Liver (tissue), 9 donors: ENCODE measurements around the gene USP38. TPM values are rescaled to one million over a fixed set of nuclear protein-coding genes. Genes with fewer than 3 reads are reported as not detected.
A peak's percentile ranks its signal among the peaks of the same experiment; 100 is the strongest.

Experiments
- DNase-seq: peaks from one replicate; pipeline ENCODE4 v3.0.0-alpha.2; 2017; ENCODE audit warnings: low spot score
- H3K27ac ChIP-seq, 2 donors: one replicate each; pipeline ENCODE4 v1.7.0; 2013; ENCODE audit warnings: inconsistent platforms in 2 of 2, low read length in 2 of 2, control low read depth in 1 of 2, low read depth in 1 of 2, mild to moderate bottlenecking in 1 of 2
- H3K27me3 ChIP-seq, 4 donors: one replicate each; pipeline versions ENCODE4 v1.6.1 to v1.7.0; 2013; ENCODE audit warnings: low read length in 3 of 4, inconsistent platforms in 1 of 4, mild to moderate bottlenecking in 1 of 4, moderate library complexity in 1 of 4; ENCODE audit not compliant: control insufficient read depth in 4 of 4, insufficient read depth in 4 of 4
- H3K36me3 ChIP-seq, 4 donors: one replicate each; pipeline versions ENCODE4 v1.6.1 to v1.7.0; 2013; ENCODE audit warnings: low read length in 3 of 4, mild to moderate bottlenecking in 3 of 4, low read depth in 1 of 4, moderate library complexity in 1 of 4; ENCODE audit not compliant: control insufficient read depth in 4 of 4, insufficient read depth in 3 of 4
- H3K4me1 ChIP-seq, 4 donors: one replicate each; pipeline versions ENCODE4 v1.6.1 to v1.7.0; 2013; ENCODE audit warnings: low read length in 3 of 4, mild to moderate bottlenecking in 3 of 4, moderate library complexity in 1 of 4; ENCODE audit not compliant: control insufficient read depth in 4 of 4, insufficient read depth in 4 of 4
- H3K4me3 ChIP-seq, 3 donors: one replicate each; pipeline versions ENCODE4 v1.6.1 to v1.7.0; 2013; ENCODE audit warnings: low read length in 3 of 3, control low read depth in 1 of 3, low read depth in 1 of 3, mild to moderate bottlenecking in 1 of 3
- H3K9ac ChIP-seq, 2 donors: one replicate each; pipeline ENCODE4 v1.7.0; 2013; ENCODE audit warnings: low read length in 2 of 2, mild to moderate bottlenecking in 2 of 2, moderate library complexity in 2 of 2, control low read depth in 1 of 2, low read depth in 1 of 2
- H3K9me3 ChIP-seq, 4 donors: one replicate each; pipeline versions ENCODE4 v1.6.1 to v1.7.0; 2013; ENCODE audit warnings: low read length in 3 of 4; ENCODE audit not compliant: control insufficient read depth in 4 of 4
- ATF3 ChIP-seq: IDR thresholded peaks from 2 replicates; pipeline ENCODE4 v1.6.1; 2016; ENCODE audit warnings: antibody characterized with exemption
- CTCF ChIP-seq: fragments of 150-350 bp; IDR thresholded peaks from 2 replicates; pipeline ENCODE4 v1.5.1; 2017; ENCODE audit warnings: improper control_type of control experiment, low read depth, low read length; ENCODE audit not compliant: missing input control
- EGR1 ChIP-seq, 2 donors: IDR thresholded peaks; 2 replicates each; pipeline ENCODE4 v1.6.1; 2016 to 2018; ENCODE audit warnings: antibody characterized with exemption in 2 of 2, low read depth in 2 of 2
- FOXA1 ChIP-seq: IDR thresholded peaks from 2 replicates; pipeline ENCODE4 v1.6.1; 2016; ENCODE audit warnings: antibody characterized with exemption
- FOXA2 ChIP-seq: IDR thresholded peaks from 2 replicates; pipeline ENCODE4 v1.6.1; 2016; ENCODE audit warnings: antibody characterized with exemption
- GABPA ChIP-seq, 2 donors: IDR thresholded peaks in 1 of 2; conservative IDR thresholded peaks in 1 of 2; 2 replicates each; pipeline ENCODE4 v1.6.1; 2016; ENCODE audit warnings: antibody characterized with exemption in 2 of 2, mild to moderate bottlenecking in 1 of 2, moderate library complexity in 1 of 2
- HNF4A ChIP-seq, 2 donors: conservative IDR thresholded peaks; 2 replicates each; pipeline ENCODE4 v1.6.1; 2016; ENCODE audit warnings: antibody characterized with exemption in 2 of 2, mild to moderate bottlenecking in 2 of 2
- HNF4G ChIP-seq: IDR thresholded peaks from 2 replicates; pipeline ENCODE4 v1.6.1; 2016; ENCODE audit warnings: antibody characterized with exemption
- JUND ChIP-seq, 2 donors: IDR thresholded peaks; 2 replicates each; pipeline ENCODE4 v1.6.1; 2016; ENCODE audit warnings: antibody characterized with exemption in 2 of 2
- NR2F2 ChIP-seq: IDR thresholded peaks from 2 replicates; pipeline ENCODE4 v1.6.1; 2016; ENCODE audit warnings: antibody characterized with exemption
- RAD21 ChIP-seq, 2 donors: IDR thresholded peaks; 2 replicates each; pipeline ENCODE4 v1.6.1; 2016; ENCODE audit warnings: antibody characterized with exemption in 2 of 2, mild to moderate bottlenecking in 2 of 2
- REST ChIP-seq: IDR thresholded peaks from 2 replicates; pipeline ENCODE4 v1.6.1; 2016; ENCODE audit warnings: antibody characterized with exemption, mild to moderate bottlenecking
- RXRA ChIP-seq, 2 donors: IDR thresholded peaks; 2 replicates each; pipeline ENCODE4 v1.6.1; 2017 to 2018; ENCODE audit warnings: antibody characterized with exemption in 2 of 2, mild to moderate bottlenecking in 1 of 2
- SP1 ChIP-seq: IDR thresholded peaks from 2 replicates; pipeline ENCODE4 v1.6.1; 2018; ENCODE audit warnings: antibody characterized with exemption, mild to moderate bottlenecking
- TAF1 ChIP-seq: conservative IDR thresholded peaks from 2 replicates; pipeline ENCODE4 v1.6.1; 2016; ENCODE audit warnings: antibody characterized with exemption, mild to moderate bottlenecking
- YY1 ChIP-seq: IDR thresholded peaks from 2 replicates; pipeline ENCODE4 v1.6.1; 2016; ENCODE audit warnings: antibody characterized with exemption, mild to moderate bottlenecking
- WGBS: extraction: QIAGEN DNeasy Blood & Tissue Kit; methylation state at CpG from one replicate; pipeline ENCODE4 v1.1.7; 2013; 5-methylcytosine and 5-hydroxymethylcytosine counted together
- polyA plus RNA-seq, 2 donors: library from polyadenylated mRNA; stranded (reverse) in 1 of 2; unstranded in 1 of 2; fragments of 200-250 nt in 1 of 2; fragments of >200 nt in 1 of 2; fragmentation: Nextera tagmentation in 1 of 2; extraction: Ambion mirVana in 1 of 2; gene quantifications; one replicate each; pipeline versions ENCODE4 v1.2.1 to v1.2.3, GENCODE V29; 2013 to 2015
- total RNA-seq, 2 donors: library from RNA; depleted of rRNA; stranded (reverse); fragments of >200 nt; gene quantifications; one replicate each; pipeline ENCODE4 v1.2.3, GENCODE V29; 2014
- TF ChIP-seq, protein P1 (sequence below): IDR thresholded peaks from 2 replicates; pipeline ENCODE4 v1.6.1; 2016; ENCODE audit warnings: antibody characterized with exemption
- donor health status: healthy.
- donor health status: healthy.
- donor health status: healthy.
- donor health status: healthy.
- donor health status: healthy.

Gene USP38
- total and polyA plus RNA-seq, 4 donors = 6.1 to 36.1 (median 18.2) TPM

DNA sequence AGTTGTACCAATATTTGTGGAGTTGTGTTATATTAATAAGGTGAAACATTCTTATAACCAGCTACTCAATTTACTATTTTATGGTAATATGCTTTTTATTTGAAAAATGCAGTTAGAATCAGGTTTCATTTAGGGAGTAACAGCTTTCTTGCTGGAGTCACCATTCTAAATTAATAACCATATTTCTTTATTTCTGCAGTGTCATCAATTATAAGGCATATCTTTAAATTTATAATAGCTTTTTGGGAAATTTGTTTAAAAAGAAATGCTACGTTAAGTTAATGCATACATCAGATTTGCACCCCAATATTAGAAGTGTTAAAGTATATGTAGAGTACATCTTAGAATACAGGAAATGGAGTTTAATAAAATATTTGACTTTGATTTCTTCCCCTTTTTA lies 18.9 kb downstream of the USP38 start (continued):
- TF ChIP-seq REST (no peak), JUND (IDR thresholded peaks at IDR 0.05) (no peak), RAD21 (IDR thresholded peaks at IDR 0.05) (no peak), HNF4G (no peak)

GRCh38 chr4:143207555-143207954 lies 22.8 kb downstream of the USP38 start:
- WGBS = 20% methylated on average over 1 of the region's 1 CpG
- Histone ChIP-seq H3K4me3 (no peak overlapping the region), H3K4me1 (no peaks in the 10 kb centered on the region), H3K9ac (no peak overlapping the region), H3K27me3 (no peaks in the 10 kb centered on the region), H3K36me3 (peaks cover 0 to 38% (median 29%) of the 10 kb centered on the region in 4 donors), H3K9me3 (no peaks in the 10 kb centered on the region), H3K27ac (no peak overlapping the region)
- no peak for DNase-seq
- TF ChIP-seq RAD21 (IDR thresholded peaks at IDR 0.05) = peak; percentile 37 to 71
- TF ChIP-seq EGR1 (IDR thresholded peaks at IDR 0.05; ENCODE audit: low read depth in 2 of 2) = no peak
- TF ChIP-seq CTCF = peak; percentile 27
- TF ChIP-seq HNF4G = no peak
- TF ChIP-seq GABPA (IDR thresholded peaks at IDR 0.05 in 1 of 2, conservative IDR thresholded peaks at IDR 0.05 in 1 of 2) = no peak

- no peak for TF ChIP-seq REST
- no peak for TF ChIP-seq NR2F2
- TF ChIP-seq ATF3 = no peak
- TF ChIP-seq RXRA (IDR thresholded peaks at IDR 0.05) = no peak
- TF ChIP-seq FOXA2 = no peak
- no peak for TF ChIP-seq HNF4A (conservative IDR thresholded peaks at IDR 0.05)
- no peak for TF ChIP-seq RAD21 (IDR thresholded peaks at IDR 0.05)
- TF ChIP-seq GABPA (IDR thresholded peaks at IDR 0.05 in 1 of 2, conservative IDR thresholded peaks at IDR 0.05 in 1 of 2) = no peak
- no peak for TF ChIP-seq TAF1
- TF ChIP-seq EGR1 (IDR thresholded peaks at IDR 0.05; ENCODE audit: low read depth in 2 of 2) = no peak
- no peak for TF ChIP-seq SP1
- TF ChIP-seq FOXA1 = no peak
- TF ChIP-seq, protein P1, sequence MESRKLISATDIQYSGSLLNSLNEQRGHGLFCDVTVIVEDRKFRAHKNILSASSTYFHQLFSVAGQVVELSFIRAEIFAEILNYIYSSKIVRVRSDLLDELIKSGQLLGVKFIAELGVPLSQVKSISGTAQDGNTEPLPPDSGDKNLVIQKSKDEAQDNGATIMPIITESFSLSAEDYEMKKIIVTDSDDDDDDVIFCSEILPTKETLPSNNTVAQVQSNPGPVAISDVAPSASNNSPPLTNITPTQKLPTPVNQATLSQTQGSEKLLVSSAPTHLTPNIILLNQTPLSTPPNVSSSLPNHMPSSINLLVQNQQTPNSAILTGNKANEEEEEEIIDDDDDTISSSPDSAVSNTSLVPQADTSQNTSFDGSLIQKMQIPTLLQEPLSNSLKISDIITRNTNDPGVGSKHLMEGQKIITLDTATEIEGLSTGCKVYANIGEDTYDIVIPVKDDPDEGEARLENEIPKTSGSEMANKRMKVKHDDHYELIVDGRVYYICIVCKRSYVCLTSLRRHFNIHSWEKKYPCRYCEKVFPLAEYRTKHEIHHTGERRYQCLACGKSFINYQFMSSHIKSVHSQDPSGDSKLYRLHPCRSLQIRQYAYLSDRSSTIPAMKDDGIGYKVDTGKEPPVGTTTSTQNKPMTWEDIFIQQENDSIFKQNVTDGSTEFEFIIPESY = no peak
- no peak for TF ChIP-seq YY1
- peaks cover 7 to 28% (median 23%) of the 10 kb centered on the region in 4 donors for H3K36me3 ChIP-seq
- DNase-seq = no peak
- no peaks in the 10 kb centered on the region for H3K4me1 ChIP-seq
- H3K27ac ChIP-seq = no peak overlapping the region
- H3K4me3 ChIP-seq = no peak overlapping the region
- no peaks in the 10 kb centered on the region for H3K27me3 ChIP-seq
- 75% methylated on average over 2 of the region's 2 CpGs for WGBS
- H3K9me3 ChIP-seq = no peaks in the 10 kb centered on the region
- no peak overlapping the region for H3K9ac ChIP-seq
Observed at GRCh38 chr4:143212566-143212965, 27.8 kb downstream of the USP38 start.
